ENCODE results near the gene NHLRC4.

Gene NHLRC4

DNA sequence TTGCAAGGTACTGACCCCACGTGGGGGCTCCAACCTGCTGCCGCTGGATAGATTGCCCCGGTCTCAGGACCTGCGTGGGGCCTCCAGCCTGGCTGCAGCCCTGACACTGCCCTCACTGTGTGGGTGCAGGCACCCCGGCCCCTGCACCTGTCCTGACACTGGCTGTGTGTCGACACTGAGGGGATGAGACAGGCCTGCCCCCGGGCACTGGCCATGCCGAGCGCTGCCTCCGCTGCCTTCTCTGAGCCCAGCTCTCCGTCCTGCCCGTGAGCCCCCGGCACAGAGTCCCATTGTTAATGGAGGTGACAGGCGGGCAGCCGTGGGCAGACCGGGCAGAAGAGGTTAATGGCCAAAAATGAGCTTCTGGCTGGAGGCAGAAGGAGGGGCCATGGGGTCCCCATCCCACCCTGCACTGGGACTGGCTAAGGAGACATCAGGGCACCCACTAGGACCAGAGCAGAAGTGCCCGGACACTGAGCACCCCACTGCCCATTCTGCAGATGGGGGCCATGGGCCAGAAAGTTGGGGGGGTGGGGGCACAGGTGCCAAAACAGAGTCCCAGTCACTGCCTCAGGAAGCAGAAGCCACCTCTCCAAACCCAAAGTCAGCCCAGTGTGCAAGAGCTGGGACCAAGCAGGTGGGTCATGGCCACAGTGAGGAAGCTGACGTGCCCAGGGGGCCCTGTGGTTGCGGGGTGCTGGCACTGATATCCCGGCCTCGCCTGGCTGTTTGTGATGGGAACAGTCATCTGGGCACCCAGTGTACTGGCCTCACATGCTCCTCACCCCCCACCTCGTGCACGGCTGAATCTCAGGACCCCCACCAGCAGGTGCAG, 9.1 kb upstream of the NHLRC4 start:
- DNase-seq (ENCODE audit: low read depth): no peak
- H3K27me3 ChIP-seq (replicated peaks; ENCODE audit: control insufficient read depth, insufficient read depth, low read length): peaks cover 14% of the 10 kb centered on the region
- no peaks in the 10 kb centered on the region for H3K9me3 ChIP-seq (ENCODE audit: control insufficient read depth, low read length)
- H3K4me1 ChIP-seq (ENCODE audit: control insufficient read depth, insufficient read depth, low read length): peaks cover 11% of the 10 kb centered on the region
- H3K36me3 ChIP-seq (ENCODE audit: control insufficient read depth, insufficient read depth, low read length, severe bottlenecking): no peaks in the 10 kb centered on the region
- no peak overlapping the region for H3K9ac ChIP-seq (ENCODE audit: low read length)
- no peak overlapping the region for H3K4me3 ChIP-seq (ENCODE audit: low read length)

DNA sequence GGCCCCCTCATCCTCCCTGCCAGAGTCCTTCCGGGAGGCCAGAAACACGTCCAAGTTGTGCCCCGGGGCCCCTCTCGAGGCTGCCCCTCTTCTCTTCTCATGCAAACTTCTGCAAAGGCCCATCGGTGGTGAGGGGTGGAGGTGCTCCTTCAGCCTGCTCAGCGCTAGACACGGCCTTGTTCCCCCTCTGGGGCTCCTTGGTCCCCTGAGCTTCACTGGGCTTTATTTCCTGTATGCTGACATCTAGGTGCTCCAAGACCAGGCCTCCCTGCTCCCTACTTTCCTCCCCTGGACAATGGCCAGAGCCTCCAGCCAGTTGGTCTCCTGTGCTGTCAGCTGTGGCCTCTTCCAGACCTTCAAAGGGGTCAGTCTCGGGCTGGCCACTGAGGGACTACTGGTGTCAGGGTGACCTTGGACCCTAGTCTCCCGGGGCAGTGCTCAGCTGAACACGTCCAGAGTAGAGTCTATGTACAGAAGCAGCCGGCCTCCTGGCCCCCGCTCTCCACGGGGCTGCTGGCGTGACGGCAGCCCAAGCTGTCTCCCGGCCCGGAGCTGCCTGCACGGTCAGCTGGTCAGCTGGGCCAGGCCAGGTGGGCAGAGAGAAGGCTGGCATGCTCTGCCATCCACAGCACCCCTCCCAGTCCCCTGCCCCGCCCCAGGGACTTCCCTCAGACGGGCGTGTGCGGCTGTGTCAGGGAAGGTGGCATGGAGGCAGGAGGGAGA, 8.3 kb upstream of the NHLRC4 start:
- H3K9ac ChIP-seq (ENCODE audit: low read length): no peak overlapping the region
- H3K4me1 ChIP-seq (ENCODE audit: control insufficient read depth, insufficient read depth, low read length): peaks cover 11% of the 10 kb centered on the region
- no peak overlapping the region for H3K4me3 ChIP-seq (ENCODE audit: low read length)
- H3K27me3 ChIP-seq (replicated peaks; ENCODE audit: control insufficient read depth, insufficient read depth, low read length): peaks cover 14% of the 10 kb centered on the region
- H3K36me3 ChIP-seq (ENCODE audit: control insufficient read depth, insufficient read depth, low read length, severe bottlenecking): no peaks in the 10 kb centered on the region
- no peak for DNase-seq (ENCODE audit: low read depth)
- H3K9me3 ChIP-seq (ENCODE audit: control insufficient read depth, low read length): no peaks in the 10 kb centered on the region

DNA sequence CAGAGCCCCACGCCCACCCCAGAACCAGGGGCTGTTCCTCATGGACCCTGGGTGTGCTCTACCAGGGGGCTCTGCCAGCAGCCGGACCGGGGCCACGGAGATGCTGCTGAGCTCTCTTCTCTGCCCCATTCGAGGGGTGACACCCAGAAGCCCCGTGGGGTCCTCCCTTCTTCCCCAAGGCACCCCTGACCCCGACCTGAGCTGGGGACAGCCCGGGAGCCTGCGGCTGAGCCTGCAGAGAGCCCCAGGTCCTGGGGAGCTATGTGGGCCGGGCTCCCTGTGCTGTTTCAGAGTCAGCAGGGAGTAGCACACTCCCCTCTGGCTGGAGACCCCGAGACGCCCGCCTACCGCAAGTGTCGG, 7.8 kb upstream of the NHLRC4 start:
- DNase-seq (ENCODE audit: low read depth): no peak
- peaks cover 14% of the 10 kb centered on the region for H3K27me3 ChIP-seq (replicated peaks; ENCODE audit: control insufficient read depth, insufficient read depth, low read length)
- H3K9me3 ChIP-seq (ENCODE audit: control insufficient read depth, low read length): no peaks in the 10 kb centered on the region
- H3K4me1 ChIP-seq (ENCODE audit: control insufficient read depth, insufficient read depth, low read length): peaks cover 10% of the 10 kb centered on the region
- H3K4me3 ChIP-seq (ENCODE audit: low read length): no peak overlapping the region
- no peaks in the 10 kb centered on the region for H3K36me3 ChIP-seq (ENCODE audit: control insufficient read depth, insufficient read depth, low read length, severe bottlenecking)
- H3K9ac ChIP-seq (ENCODE audit: low read length): no peak overlapping the region

DNA sequence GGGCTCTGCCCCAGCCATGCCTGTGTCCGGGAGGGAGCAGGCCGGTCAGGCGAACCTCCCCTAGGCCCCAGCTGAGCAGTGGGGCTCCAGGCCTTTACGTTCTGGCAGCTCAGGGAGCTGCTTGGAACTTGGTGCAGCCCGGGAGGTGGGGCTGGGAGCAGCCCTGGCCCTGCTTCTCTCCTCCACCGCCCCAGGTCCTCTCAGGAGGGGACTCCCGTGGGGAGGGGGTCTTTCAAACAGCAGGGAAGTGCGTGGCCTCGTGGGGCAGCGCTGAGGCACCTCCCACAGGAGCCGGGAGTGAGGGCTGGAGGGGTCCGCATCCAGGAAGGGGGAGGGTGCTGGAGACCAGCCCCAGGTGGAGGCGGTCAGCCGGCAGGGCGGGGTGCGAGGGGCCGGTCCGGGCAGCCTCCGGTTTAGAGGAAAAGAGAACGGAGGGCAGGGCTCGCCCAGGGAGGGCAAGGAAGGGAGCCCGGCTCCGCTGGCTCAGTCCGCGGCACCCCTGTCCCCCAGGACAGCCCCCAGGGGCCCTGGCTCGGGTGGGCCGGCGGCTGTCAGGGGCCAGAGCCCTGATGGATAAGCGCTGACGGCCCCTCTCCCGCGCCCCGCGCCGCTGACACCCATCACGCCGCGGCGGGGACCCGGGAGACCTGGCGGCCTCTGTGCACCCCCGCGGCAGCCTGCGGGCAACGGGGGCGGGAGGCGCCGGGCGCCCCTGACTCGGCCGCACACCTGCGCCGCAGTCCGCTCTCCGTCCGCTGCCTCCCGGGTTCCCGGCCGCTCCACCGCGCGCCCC, 7.2 kb upstream of the NHLRC4 start:
- H3K27me3 ChIP-seq (replicated peaks; ENCODE audit: control insufficient read depth, insufficient read depth, low read length): peaks cover 14% of the 10 kb centered on the region
- H3K9ac ChIP-seq (ENCODE audit: low read length): no peak overlapping the region
- peaks cover 5% of the 10 kb centered on the region for H3K4me1 ChIP-seq (ENCODE audit: control insufficient read depth, insufficient read depth, low read length)
- DNase-seq (ENCODE audit: low read depth): peak; percentile 24
- H3K36me3 ChIP-seq (ENCODE audit: control insufficient read depth, insufficient read depth, low read length, severe bottlenecking): no peaks in the 10 kb centered on the region
- no peak overlapping the region for H3K4me3 ChIP-seq (ENCODE audit: low read length)
- no peaks in the 10 kb centered on the region for H3K9me3 ChIP-seq (ENCODE audit: control insufficient read depth, low read length)

DNA sequence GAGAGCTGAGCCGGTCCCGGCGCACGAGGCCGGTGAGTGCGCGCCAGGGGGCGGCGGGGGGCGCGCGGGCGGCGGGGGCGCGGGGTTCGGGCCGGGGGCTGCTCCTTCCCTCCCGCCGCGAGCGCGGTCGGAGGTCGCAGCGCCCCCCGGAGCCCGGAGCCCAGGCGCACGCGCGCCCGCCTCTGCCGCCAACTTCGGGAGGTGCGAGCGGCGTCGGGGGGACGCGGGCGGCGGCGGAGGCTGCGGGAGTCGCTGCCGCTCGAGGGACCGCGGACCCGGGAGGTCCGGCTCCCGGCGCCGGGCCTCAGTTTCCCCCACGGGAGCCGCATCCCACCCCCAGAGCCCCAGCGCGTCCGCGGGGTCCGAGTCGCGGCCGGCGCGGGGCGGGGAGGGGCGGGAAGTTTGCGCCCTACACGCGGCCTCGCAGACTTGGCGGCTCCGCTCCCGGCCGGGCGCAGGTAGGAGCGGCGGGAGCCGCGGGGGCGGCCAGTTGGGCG, 6.6 kb upstream of the NHLRC4 start, which contains the start of gene PRR35:
Gene PRR35, plus strand, starts transcription at position 191 of the 497 bp plus-strand sequence. CDS start 2,901 bp downstream, outside the sequence.
- peak; percentile 19 for DNase-seq (ENCODE audit: low read depth)
- Histone ChIP-seq H3K4me3 (ENCODE audit: low read length) (no peak within 1 kb of the TSS), H3K4me1 (ENCODE audit: control insufficient read depth, insufficient read depth, low read length) (no peaks in the 10 kb centered on the region), H3K27me3 (replicated peaks; ENCODE audit: control insufficient read depth, insufficient read depth, low read length) (peaks cover 14% of the 10 kb centered on the region), H3K36me3 (ENCODE audit: control insufficient read depth, insufficient read depth, low read length, severe bottlenecking) (no peaks in the 10 kb centered on the region), H3K9me3 (ENCODE audit: control insufficient read depth, low read length) (no peaks in the 10 kb centered on the region), H3K9ac (ENCODE audit: low read length) (no peak within 1 kb of the TSS)

DNA sequence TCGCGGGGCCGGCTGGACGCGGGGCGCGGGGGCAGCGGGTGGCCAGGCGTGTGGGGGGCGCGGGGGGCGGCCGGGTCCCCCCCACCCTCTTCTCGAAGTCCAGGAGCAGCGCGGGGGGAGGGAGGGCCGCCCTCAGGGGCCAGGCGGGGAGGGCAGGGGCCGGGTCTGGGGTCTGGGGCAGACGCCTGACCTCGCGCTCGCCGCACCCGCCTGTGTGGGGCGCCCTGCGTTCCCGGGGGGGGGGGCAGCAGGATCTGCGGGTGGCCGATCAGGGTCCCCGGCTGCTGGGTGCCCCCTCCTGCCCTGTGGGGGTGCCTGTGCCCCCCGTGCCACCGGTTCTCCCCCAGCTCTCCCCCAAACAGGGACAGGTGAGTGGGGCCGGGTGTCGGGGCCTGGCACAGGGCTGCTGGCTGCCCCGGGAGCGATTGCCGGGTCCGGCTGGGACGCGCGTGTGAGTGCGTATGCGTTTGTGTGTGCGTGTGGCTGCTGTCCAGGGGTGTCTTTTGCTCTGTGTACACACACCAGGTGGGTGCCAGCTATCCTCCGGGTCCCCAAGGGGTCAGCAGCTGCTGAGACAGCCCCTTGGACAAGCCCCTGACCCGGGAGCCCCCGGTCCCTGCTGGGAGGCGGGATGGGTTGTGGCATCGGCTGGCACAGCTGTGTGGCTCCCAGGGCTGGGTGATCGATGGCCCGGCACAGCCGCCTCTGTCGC, 5.9 kb upstream of the NHLRC4 start:
- Histone ChIP-seq H3K4me3 (ENCODE audit: low read length) (no peak overlapping the region), H3K27me3 (replicated peaks; ENCODE audit: control insufficient read depth, insufficient read depth, low read length) (peaks cover 14% of the 10 kb centered on the region)

DNA sequence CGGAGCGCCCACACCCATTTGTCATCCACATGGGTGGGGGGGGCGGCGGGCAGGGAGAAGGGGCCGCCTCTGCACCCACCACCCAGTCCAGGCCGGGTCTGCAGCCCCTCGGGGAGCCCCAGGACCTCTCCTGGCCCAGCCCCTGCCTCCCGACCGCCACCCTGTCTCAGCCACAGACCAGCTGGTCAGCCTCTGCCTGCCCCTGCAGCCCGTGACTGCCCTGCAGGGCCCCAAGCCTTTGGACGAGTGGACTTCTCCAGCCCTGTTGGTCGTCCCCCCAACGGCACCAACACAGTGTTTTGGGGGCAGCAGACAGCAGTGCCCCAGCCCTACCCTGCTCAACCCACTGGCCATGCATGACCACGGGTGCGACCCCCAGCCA, 5.4 kb upstream of the NHLRC4 start:
- Histone ChIP-seq H3K36me3 (ENCODE audit: control insufficient read depth, insufficient read depth, low read length, severe bottlenecking) (no peaks in the 10 kb centered on the region), H3K4me3 (ENCODE audit: low read length) (no peak overlapping the region), H3K27me3 (replicated peaks; ENCODE audit: control insufficient read depth, insufficient read depth, low read length) (peaks cover 14% of the 10 kb centered on the region), H3K9me3 (ENCODE audit: control insufficient read depth, low read length) (no peaks in the 10 kb centered on the region), H3K4me1 (ENCODE audit: control insufficient read depth, insufficient read depth, low read length) (peaks cover 2% of the 10 kb centered on the region), H3K9ac (ENCODE audit: low read length) (no peak overlapping the region)
- DNase-seq (ENCODE audit: low read depth): no peak

More for the DNA sequence above, 5.9 kb upstream of the NHLRC4 start:
- H3K4me1 ChIP-seq (ENCODE audit: control insufficient read depth, insufficient read depth, low read length): no peaks in the 10 kb centered on the region
- H3K36me3 ChIP-seq (ENCODE audit: control insufficient read depth, insufficient read depth, low read length, severe bottlenecking): no peaks in the 10 kb centered on the region
- no peak for DNase-seq (ENCODE audit: low read depth)
- H3K9ac ChIP-seq (ENCODE audit: low read length): no peak overlapping the region
- H3K9me3 ChIP-seq (ENCODE audit: control insufficient read depth, low read length): no peaks in the 10 kb centered on the region

DNA sequence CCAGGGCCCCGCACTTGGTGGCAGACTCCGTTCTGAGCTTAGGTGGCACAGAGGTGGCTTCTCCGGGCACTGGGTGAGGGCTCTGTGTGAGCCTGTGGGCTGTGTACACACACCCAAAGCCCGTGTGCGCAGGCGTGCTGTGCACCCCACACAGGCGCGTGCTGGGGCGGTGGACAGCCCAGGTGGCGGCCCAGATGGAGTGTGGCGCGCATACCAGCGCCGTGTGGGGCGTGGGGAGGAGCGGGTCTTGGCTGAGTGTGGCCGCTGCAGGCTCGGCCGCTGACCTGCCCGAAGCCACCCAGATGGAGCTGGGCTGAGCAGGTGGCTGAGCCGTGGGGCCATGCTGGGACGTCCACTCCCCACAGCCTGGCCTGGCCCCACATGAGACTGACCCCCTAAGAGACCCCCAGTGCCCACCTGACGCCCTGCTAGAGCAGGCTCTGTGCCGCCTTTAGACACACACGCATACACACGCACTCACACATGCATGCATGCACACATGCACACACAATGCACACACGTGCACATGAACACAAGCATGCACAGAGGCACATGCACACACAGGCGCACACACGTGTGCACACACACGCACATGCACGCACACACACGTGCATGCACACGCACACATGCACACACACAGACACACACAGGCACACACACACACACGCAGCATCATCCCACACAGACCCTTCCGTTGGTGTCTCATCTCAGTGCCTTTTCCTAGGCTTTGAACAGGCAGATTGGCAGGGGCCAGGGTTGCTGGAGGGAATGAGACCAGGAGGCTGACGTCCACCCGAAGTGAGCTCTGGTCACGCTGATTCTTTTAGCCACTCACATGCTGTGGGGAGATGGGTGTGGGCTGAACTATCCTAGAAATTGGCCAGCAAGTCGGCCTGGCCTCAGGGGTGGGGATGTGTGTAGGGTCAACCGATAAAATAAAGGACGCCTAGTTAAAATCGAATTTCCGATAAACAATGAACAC, 4.6 kb upstream of the NHLRC4 start:
- H3K4me1 ChIP-seq (ENCODE audit: control insufficient read depth, insufficient read depth, low read length): peaks cover 10% of the 10 kb centered on the region

DNA sequence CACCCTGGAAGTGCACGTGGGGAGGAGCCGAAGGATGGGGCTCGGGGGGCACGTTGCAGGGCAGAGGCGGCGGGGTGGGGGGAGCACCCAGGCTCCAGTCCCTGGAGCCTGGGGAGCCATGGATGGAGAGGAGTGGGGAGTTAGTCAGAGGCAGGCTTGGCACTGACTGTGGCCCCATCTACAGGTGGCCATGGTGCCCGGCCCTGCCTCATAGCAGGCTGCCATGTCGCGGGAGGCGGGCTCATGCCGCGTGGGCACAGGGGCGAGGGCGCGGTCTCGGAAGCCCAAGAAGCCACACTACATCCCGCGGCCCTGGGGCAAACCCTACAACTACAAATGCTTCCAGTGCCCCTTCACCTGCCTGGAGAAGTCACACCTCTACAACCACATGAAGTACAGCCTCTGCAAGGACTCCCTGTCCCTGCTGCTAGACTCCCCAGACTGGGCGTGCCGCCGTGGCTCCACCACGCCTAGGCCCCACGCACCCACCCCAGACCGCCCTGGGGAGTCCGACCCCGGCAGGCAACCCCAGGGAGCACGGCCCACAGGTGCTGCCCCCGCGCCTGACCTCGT, 3.6 kb upstream of the NHLRC4 start:
- Histone ChIP-seq H3K4me1 (ENCODE audit: control insufficient read depth, insufficient read depth, low read length) (peaks cover 10% of the 10 kb centered on the region), H3K27me3 (replicated peaks; ENCODE audit: control insufficient read depth, insufficient read depth, low read length) (peaks cover 14% of the 10 kb centered on the region), H3K9me3 (ENCODE audit: control insufficient read depth, low read length) (no peaks in the 10 kb centered on the region), H3K36me3 (ENCODE audit: control insufficient read depth, insufficient read depth, low read length, severe bottlenecking) (no peaks in the 10 kb centered on the region), H3K9ac (ENCODE audit: low read length) (no peak overlapping the region), H3K4me3 (ENCODE audit: low read length) (no peak overlapping the region)
- no peak for DNase-seq (ENCODE audit: low read depth)

More for the DNA sequence above, 4.6 kb upstream of the NHLRC4 start:
- no peak overlapping the region for H3K9ac ChIP-seq (ENCODE audit: low read length)
- no peak overlapping the region for H3K4me3 ChIP-seq (ENCODE audit: low read length)
- no peaks in the 10 kb centered on the region for H3K36me3 ChIP-seq (ENCODE audit: control insufficient read depth, insufficient read depth, low read length, severe bottlenecking)
- peaks cover 14% of the 10 kb centered on the region for H3K27me3 ChIP-seq (replicated peaks; ENCODE audit: control insufficient read depth, insufficient read depth, low read length)
- DNase-seq (ENCODE audit: low read depth): no peak
- H3K9me3 ChIP-seq (ENCODE audit: control insufficient read depth, low read length): no peaks in the 10 kb centered on the region
